ENCODE data around the gene PEAK3.

Gene PEAK3

GRCh38 chr19:2236314-2237050, 45.5 kb downstream of the PEAK3 start, which contains the start of the genes PLEKHJ1 and SF3A2:
Gene PLEKHJ1 (minus strand): TSS chr19:2236329. CDS start chr19:2236248, 81 bp downstream.
Gene SF3A2 (plus strand): TSS chr19:2236824. CDS start chr19:2243419, 6,595 bp downstream.
- peak; percentile 98 for DNase-seq (ENCODE audit: low read depth)

GRCh38 chr19:2236064-2236313, 46.0 kb downstream of the PEAK3 start:
- DNase-seq (ENCODE audit: low read depth): no peak

- no peak for DNase-seq (ENCODE audit: low read depth)
Observed at GRCh38 chr19:2235381-2236063, 46.5 kb downstream of the PEAK3 start.

- DNase-seq (ENCODE audit: low read depth): no peak
Observed at GRCh38 chr19:2234996-2235380, 47.0 kb downstream of the PEAK3 start.

GRCh38 chr19:2233601-2234280, 48.2 kb downstream of the PEAK3 start:
- DNase-seq (ENCODE audit: low read depth): no peak

- no peak for DNase-seq (ENCODE audit: low read depth)
Observed at GRCh38 chr19:2232286-2233151, 49.5 kb downstream of the PEAK3 start.

GRCh38 chr19:2231621-2232221, 50.3 kb downstream of the PEAK3 start:
- no peak for DNase-seq (ENCODE audit: low read depth)

GRCh38 chr19:2230807-2231533, 51.0 kb downstream of the PEAK3 start:
- no peak for DNase-seq (ENCODE audit: low read depth)

GRCh38 chr19:2230033-2230531, 51.9 kb downstream of the PEAK3 start:
- DNase-seq (ENCODE audit: low read depth): no peak

- no peak for DNase-seq (ENCODE audit: low read depth)
Observed at GRCh38 chr19:2229103-2230032, 52.6 kb downstream of the PEAK3 start.

- no peak for DNase-seq (ENCODE audit: low read depth)
Observed at GRCh38 chr19:2228157-2229030, 53.6 kb downstream of the PEAK3 start.

GRCh38 chr19:2227415-2228156, 54.4 kb downstream of the PEAK3 start:
- DNase-seq (ENCODE audit: low read depth): no peak

- no peak for DNase-seq (ENCODE audit: low read depth)
Observed at GRCh38 chr19:2226840-2227360, 55.1 kb downstream of the PEAK3 start.

GRCh38 chr19:2226051-2226839, 55.7 kb downstream of the PEAK3 start:
- DNase-seq (ENCODE audit: low read depth): no peak

- no peak for DNase-seq (ENCODE audit: low read depth)
Observed at GRCh38 chr19:2225415-2226050, 56.4 kb downstream of the PEAK3 start.

- DNase-seq (ENCODE audit: low read depth): no peak
Observed at GRCh38 chr19:2224754-2225349, 57.1 kb downstream of the PEAK3 start.

Measured in stimulated activated CD8-positive, alpha-beta memory T cell treated with anti-CD3 and anti-CD28 coated beads, Interleukin-12 subunit alpha, Interleukin-12 subunit beta, amount 100 ng/mL, for 4 hours (primary cell).